Panc1 (cell line): ENCODE data around the gene ARHGAP18. TPM values are rescaled to one million over a fixed set of nuclear protein-coding genes. Genes with fewer than 3 reads are reported as not detected.

ENCODE experiments used
- ATAC-seq: fragments of 200-7000 bp; cut with Tn5 transposase; 2 replicates; pipeline ENCODE4 v1.9.1; 2020; ENCODE audit warnings: mild to moderate bottlenecking, moderate library complexity
- BruUV-seq: library from RNA; stranded (reverse); fragments of 400-500 nt; replicated peaks from 2 replicates; lab custom pipeline; 2021; lab: Mats Ljungman, UMichigan
- CTCF ChIA-PET: fragments of 300-600 bp; sonication (Branson Sonifier 250); formaldehyde crosslinking; loops from one replicate; lab custom pipeline; 2022; ENCODE audit warnings: antibody characterized with exemption; lab: Charles Lee
- POLR2A ChIA-PET: fragments of 300-600 bp; sonication (Branson Sonifier 250); formaldehyde crosslinking; loops from one replicate; lab custom pipeline; 2022; ENCODE audit warnings: antibody characterized with exemption; lab: Charles Lee
- DNase-seq: peaks from one replicate; pipeline ENCODE4 v3.0.0-alpha.2; 2010; ENCODE audit warnings: low read depth, low spot score
- H3K27ac ChIP-seq: 2 replicates; pipeline ENCODE4 v1.5.1; 2011; ENCODE audit warnings: mild to moderate bottlenecking, low read length, inconsistent platforms
- H3K27me3 ChIP-seq: fragments of 200-500 bp; sonication (Bioruptor generic); 2 replicates; pipeline ENCODE4 v1.6.0; 2014; ENCODE audit warnings: low read length, inconsistent platforms; ENCODE audit not compliant: control insufficient read depth, insufficient read depth
- H3K36me3 ChIP-seq: fragments of 200-500 bp; sonication (Bioruptor generic); 2 replicates; pipeline ENCODE4 v1.5.1; 2014; ENCODE audit warnings: inconsistent platforms, mild to moderate bottlenecking, low read length, moderate library complexity; ENCODE audit not compliant: control insufficient read depth, insufficient read depth
- H3K4me1 ChIP-seq: 2 replicates; pipeline ENCODE4 v1.5.1; 2011; ENCODE audit warnings: inconsistent platforms, mild to moderate bottlenecking, low read length, moderate library complexity; ENCODE audit not compliant: control insufficient read depth, insufficient read depth
- H3K4me3 ChIP-seq, 2 experiments: 2 replicates each; pipeline ENCODE4 v1.5.1; 2011 to 2012; ENCODE audit warnings: low read depth in 2 of 2, low read length in 2 of 2, mild to moderate bottlenecking in 2 of 2, inconsistent platforms in 1 of 2, moderate library complexity in 1 of 2
- H3K9me3 ChIP-seq: fragments of 200-500 bp; sonication (Bioruptor generic); 2 replicates; pipeline ENCODE4 v1.5.1; 2014; ENCODE audit warnings: low read depth, mild to moderate bottlenecking, inconsistent platforms, low read length, moderate library complexity; ENCODE audit not compliant: control insufficient read depth, insufficient read depth
- POLR2AphosphoS5 ChIP-seq: IDR thresholded peaks from 2 replicates; pipeline ENCODE4 v1.6.1; 2012; ENCODE audit warnings: mild to moderate bottlenecking, low read depth, low read length, moderate library complexity
- REST ChIP-seq, 2 experiments: IDR thresholded peaks; 2 replicates each; pipeline ENCODE4 v1.6.1; 2011 to 2012; ENCODE audit warnings: low read depth in 2 of 2, control low read depth in 1 of 2, low read length in 1 of 2, mild to moderate bottlenecking in 1 of 2, moderate library complexity in 1 of 2; ENCODE audit not compliant: insufficient read depth in 1 of 2
- SIN3A ChIP-seq: IDR thresholded peaks from 2 replicates; pipeline ENCODE4 v1.6.1; 2012; ENCODE audit warnings: low read depth, mild to moderate bottlenecking, low read length, moderate library complexity, borderline replicate concordance; ENCODE audit not compliant: insufficient read depth
- TCF7L2 ChIP-seq: IDR thresholded peaks from 2 replicates; pipeline ENCODE4 v1.6.1; 2011; ENCODE audit warnings: mild to moderate bottlenecking, low read depth, low read length, inconsistent platforms
- in situ Hi-C: cut with HindIII; loops from 2 replicates; pipeline ENCODE4 v1.10.0; 2016; ENCODE audit warnings: low sequenced_read_pairs, low pct_unique_long_range_greater_than_20kb
- intact Hi-C: fragments of 100-400 bp; cut with micrococcal nuclease; formaldehyde crosslinking; loops from one replicate; pipeline ENCODE4 v1.10.0; 2022; ENCODE audit not compliant: unreplicated experiment
- total RNA-seq: library from RNA; stranded (reverse); gene quantifications from one replicate; pipeline ENCODE4 v1.2.1, GENCODE V29; 2021; ENCODE audit not compliant: unreplicated experiment
- TF ChIP-seq, protein P1 (sequence below): fragments of 450-650 bp; IDR thresholded peaks from 2 replicates; pipeline ENCODE4 v1.5.1; 2017; ENCODE audit warnings: mild to moderate bottlenecking

Gene ARHGAP18
- total RNA-seq, 1 experiment from 2014 or later, result 11.6 TPM

DNA sequence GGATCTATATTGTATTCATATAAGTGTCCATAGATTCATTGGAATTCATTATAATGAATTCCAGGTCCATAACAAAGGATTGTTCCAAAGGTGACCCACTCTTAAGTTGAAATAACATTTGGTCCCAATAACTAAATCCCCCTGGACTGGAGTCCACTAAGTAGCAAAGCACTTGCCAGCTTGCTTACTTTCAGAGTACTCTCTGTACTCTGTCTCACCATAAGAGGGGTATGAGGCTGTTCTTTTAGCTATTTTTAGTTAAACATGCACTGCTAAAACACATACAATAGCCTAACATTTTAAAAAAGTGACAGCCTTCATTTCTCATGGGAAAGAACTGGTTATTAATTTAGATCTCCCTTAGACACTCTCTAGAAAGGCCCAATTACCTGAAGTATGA, 16.7 kb upstream of the ARHGAP18 start:
- TF ChIP-seq TCF7L2 (no peak), SIN3A (no peak), REST (IDR thresholded peaks at IDR 0.05; ENCODE audit: insufficient read depth in 1 of 2, low read depth in 2 of 2, low read length in 1 of 2) (no peak), POLR2AphosphoS5 (no peak)
- TF ChIP-seq, protein P1, sequence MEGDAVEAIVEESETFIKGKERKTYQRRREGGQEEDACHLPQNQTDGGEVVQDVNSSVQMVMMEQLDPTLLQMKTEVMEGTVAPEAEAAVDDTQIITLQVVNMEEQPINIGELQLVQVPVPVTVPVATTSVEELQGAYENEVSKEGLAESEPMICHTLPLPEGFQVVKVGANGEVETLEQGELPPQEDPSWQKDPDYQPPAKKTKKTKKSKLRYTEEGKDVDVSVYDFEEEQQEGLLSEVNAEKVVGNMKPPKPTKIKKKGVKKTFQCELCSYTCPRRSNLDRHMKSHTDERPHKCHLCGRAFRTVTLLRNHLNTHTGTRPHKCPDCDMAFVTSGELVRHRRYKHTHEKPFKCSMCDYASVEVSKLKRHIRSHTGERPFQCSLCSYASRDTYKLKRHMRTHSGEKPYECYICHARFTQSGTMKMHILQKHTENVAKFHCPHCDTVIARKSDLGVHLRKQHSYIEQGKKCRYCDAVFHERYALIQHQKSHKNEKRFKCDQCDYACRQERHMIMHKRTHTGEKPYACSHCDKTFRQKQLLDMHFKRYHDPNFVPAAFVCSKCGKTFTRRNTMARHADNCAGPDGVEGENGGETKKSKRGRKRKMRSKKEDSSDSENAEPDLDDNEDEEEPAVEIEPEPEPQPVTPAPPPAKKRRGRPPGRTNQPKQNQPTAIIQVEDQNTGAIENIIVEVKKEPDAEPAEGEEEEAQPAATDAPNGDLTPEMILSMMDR, result no peak

DNA sequence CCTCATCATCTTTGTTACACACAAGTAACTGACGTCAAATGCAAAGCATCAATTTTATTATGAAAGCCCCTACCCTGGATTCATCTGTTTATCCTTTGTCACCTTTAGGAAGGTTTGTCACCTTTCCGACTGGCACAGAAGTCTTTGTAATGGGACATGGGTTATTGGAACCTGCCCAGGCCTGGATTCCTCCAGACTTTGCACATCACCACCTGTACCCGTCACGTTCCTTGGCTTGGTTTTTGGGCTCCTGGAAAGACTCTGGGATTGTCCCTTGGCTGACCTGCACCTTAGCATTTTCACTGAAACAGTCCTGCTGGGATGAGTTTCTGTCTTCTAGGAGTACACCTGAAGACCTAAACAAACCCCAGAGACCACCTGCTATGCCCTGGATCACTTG, 15.4 kb upstream of the ARHGAP18 start:
- H3K4me1 ChIP-seq, result no peaks in the 10 kb centered on the region
- no peaks in the 10 kb centered on the region for H3K9me3 ChIP-seq
- no peaks in the 10 kb centered on the region for H3K36me3 ChIP-seq
- ChIA-PET POLR2A (no interaction called here), CTCF (no interaction called here)
- TF ChIP-seq SIN3A, result no peak
- TF ChIP-seq REST (IDR thresholded peaks at IDR 0.05; ENCODE audit: insufficient read depth in 1 of 2, low read depth in 2 of 2, low read length in 1 of 2), result no peak
- H3K27ac ChIP-seq, result no peak overlapping the region
- no TSS peak for BruUV-seq
- H3K4me3 ChIP-seq, result no peak overlapping the region
- ATAC-seq (no peak), DNase-seq (no peak)
- intact Hi-C loops, result no loop called here
- in situ Hi-C loops, result no loop called here
- H3K27me3 ChIP-seq, result no peaks in the 10 kb centered on the region

More for the DNA sequence above, 16.7 kb upstream of the ARHGAP18 start:
- no peaks in the 10 kb centered on the region for H3K27me3 ChIP-seq
- H3K36me3 ChIP-seq, result no peaks in the 10 kb centered on the region
- CTCF ChIA-PET, result no interaction called here
- H3K4me3 ChIP-seq, result no peak overlapping the region
- POLR2A ChIA-PET, result no interaction called here
- DNase-seq (no peak), ATAC-seq (no peak)
- no peaks in the 10 kb centered on the region for H3K4me1 ChIP-seq
- BruUV-seq, result no TSS peak
- H3K9me3 ChIP-seq, result no peaks in the 10 kb centered on the region
- intact Hi-C loops (no loop called here), in situ Hi-C loops (no loop called here)
- no peak overlapping the region for H3K27ac ChIP-seq
